SHP77 (cell line): Measurements from ENCODE around the gene PLEKHD1.
"Not testable (repeated sequence)": the region's sequence is repeated elsewhere in the genome, so short reads cannot be mapped to it uniquely, and the experiment has no call there.

Experiments used
- DNase-seq, 2 experiments: peaks; one replicate each; lab custom pipeline; 2025; lab: John Stamatoyannopoulos, UW

Gene PLEKHD1

DNA sequence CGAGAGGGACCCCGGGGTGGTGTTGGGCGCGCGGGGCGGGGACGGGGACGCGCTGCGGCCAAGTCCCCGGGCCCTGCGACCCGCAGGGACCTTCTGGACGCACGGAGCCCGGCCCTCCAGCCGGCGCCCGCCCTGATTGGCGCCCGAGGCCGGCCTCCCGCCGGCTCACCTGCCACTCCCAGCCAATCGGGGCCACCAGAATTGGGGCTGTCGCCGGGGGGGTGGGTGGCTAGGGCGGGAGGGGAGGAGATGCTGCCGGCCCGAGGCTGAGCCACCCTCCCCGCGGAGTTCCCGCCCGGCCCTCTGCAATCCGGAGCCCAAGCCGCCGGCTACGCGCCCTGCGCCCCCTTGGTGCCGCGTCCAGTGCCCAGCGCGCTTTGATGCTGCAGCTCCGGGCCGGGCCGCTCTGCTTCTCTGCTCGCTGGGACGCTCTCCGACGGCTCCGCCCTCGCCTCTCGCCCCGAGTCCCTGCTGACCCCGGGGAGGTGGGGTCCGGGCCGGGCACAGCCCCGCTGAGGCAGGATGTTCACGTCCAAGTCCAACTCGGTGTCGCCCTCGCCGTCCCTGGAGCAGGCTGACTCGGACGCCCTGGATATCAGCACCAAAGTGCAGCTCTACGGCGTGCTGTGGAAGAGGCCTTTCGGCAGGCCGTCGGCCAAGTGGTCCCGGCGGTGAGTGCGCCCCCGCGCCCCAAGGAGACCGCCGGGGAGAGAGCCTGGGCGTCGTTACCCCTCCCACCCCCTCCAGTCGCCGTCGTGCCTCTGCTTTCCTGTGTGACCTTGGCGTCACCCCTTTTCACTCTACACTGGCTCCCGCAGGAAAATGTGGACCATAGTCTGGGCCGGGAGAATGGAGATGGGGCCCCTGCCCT lies at the start of gene PLEKHD1:
TSS of gene PLEKHD1 (plus strand) at position 285 of the 871 bp plus-strand sequence. CDS start at position 523, 238 bp downstream.
- DNase-seq = no peak

DNA sequence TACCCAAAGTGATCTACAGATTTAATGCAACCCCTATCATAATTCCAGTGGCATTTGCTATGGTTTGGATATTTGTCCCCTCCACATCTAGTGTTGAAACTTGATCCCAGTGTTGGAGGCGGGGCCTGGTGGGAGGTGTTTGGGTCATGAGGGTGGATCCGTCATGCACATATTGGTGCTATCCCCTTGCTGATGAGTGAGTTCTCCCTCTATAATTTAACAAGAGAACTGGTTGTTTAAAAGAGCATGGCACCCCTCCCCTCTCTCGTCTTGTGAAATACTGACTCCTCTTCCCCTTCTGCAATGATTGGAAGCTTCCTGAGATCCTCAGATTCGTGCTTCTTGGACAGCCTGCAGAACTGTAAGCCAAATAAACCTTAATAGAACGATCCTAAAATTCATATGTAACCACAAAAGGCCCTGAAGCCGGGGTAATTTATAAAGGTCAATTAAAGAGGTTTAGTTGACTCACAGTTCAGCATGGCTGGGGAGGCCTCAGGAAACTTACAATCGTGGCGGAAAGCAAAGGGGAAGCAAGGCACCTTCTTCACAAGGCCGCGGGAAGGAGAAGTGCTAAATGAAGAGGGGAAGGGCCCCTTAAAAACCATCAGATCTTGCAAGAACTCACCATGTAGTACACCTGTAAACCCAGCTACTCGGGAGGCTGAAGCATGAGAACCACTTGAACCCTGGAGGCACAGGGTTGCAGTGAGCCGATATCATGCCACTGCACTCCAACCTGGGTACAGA lies 44.8 kb upstream of the PLEKHD1 start:
- DNase-seq = no peak

DNA sequence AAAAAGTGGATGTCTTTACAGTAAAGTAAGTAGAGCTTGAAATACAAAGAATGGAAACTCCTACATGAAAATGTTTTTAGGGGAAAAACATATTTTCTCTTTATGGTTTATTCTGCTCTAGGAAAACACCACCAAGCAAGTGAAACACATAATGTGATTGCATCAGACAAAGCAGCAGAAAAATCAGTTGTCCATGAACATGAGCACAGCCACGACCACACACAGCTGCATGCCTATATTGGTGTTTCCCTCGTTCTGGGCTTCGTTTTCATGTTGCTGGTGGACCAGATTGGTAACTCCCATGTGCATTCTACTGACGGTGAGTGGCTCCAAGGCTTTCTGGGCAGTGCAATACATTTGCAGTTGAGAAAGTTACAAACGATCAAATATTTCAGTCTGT lies 42.6 kb upstream of the PLEKHD1 start:
- no peak for DNase-seq

DNA sequence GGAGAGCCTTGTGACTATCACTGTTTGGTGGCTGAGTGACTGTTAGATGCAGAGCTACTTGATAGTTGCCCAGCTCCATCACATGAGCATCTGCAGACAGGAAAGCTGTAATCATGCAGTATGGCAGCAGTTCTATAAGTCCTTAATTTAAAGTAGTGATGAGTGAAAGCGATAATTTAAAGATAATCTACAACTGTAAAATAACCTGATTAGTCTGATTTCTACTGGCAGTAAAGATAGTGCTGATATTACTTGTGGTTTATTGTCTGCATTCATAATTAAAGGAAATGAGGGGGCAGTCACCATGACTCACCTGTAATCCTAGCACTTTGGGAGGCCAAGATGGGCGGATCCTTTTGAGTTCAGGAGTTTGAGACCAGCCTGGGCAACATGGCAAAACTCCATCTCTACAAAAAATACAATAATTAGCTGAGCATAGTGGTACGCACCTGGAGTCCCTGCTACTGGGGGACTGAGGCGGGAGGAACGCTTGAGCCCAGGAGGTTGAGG lies 41.2 kb upstream of the PLEKHD1 start:
- DNase-seq = no peak

DNA sequence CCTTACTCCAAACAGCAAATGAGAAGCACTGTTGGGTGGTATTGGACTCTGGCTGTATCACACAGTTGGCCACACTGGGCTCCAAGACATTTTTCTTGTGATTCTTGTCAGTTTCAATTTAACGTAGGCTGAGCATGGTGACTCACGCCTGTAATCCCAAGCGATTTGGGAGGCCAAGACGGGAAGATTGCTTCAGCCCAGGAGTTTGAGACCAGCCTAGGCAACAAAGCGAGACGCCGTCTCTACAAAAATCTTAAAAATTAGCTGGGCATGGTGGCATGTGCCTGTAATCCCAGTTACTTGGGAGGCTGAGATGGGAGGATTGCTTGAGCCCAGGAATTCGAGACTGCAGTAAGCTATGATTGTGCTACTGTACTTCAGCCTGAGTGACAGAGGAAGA lies 35.3 kb upstream of the PLEKHD1 start:
- DNase-seq = no peak

DNA sequence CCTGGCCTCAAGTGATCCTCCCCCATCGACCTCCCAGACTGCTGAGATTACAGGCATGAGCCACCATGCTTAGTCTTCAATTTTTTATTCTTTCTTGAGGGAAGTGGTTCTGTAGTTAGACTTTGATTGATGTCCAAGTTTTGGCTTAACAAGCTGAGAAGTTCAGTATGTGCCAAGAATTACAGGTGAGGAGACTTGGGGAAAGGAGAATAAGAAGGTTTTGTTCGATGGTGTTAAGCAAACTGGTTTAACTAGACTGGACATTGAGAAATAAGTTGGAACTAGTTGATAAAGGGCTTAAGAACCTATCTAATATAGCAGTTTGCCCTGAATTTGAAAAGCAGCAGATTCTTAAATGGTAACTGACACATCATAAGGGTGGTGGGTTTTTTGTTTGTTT lies 32.6 kb upstream of the PLEKHD1 start:
- no peak for DNase-seq

DNA sequence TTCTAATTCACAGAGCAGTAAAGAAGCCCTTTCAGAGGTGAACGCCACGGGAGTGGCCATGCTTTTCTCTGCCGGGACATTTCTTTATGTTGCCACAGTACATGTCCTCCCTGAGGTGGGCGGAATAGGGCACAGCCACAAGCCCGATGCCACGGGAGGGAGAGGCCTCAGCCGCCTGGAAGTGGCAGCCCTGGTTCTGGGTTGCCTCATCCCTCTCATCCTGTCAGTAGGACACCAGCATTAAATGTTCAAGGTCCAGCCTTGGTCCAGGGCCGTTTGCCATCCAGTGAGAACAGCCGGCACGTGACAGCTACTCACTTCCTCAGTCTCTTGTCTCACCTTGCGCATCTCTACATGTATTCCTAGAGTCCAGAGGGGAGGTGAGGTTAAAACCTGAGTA lies 26.2 kb upstream of the PLEKHD1 start:
- DNase-seq = no peak

DNA sequence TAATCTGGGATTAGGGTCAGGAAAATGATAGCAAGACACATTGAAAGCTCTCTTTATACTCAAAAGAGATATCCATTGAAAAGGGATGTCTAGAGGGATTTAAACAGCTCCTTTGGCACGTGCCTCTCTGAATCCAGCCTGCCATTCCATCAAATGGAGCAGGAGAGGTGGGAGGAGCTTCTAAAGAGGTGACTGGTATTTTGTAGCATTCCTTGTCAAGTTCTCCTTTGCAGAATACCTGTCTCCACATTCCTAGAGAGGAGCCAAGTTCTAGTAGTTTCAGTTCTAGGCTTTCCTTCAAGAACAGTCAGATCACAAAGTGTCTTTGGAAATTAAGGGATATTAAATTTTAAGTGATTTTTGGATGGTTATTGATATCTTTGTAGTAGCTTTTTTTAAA lies 25.4 kb upstream of the PLEKHD1 start:
- no peak for DNase-seq

DNA sequence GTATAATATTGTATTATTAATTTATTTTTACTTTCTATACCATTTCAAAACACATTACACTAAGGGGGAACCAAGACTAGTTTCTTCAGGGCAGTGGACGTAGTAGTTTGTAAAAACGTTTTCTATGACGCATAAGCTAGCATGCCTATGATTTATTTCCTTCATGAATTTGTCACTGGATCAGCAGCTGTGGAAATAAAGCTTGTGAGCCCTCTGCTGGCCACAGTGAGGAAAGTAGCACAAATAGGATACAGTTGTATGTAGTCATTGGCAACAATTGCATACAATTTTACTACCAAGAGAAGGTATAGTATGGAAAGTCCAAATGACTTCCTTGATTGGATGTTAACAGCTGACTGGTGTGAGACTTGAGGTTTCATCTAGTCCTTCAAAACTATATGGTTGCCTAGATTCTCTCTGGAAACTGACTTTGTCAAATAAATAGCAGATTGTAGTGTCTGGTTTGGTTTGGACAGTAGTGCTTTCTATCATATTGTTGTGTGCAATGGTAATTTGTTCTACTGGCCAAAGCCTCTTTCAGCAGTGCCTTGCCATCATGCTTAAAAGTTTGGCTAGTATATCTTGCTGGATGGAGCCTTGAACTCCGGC lies 24.3 kb upstream of the PLEKHD1 start:
- DNase-seq = peak; percentile 78 to 79

DNA sequence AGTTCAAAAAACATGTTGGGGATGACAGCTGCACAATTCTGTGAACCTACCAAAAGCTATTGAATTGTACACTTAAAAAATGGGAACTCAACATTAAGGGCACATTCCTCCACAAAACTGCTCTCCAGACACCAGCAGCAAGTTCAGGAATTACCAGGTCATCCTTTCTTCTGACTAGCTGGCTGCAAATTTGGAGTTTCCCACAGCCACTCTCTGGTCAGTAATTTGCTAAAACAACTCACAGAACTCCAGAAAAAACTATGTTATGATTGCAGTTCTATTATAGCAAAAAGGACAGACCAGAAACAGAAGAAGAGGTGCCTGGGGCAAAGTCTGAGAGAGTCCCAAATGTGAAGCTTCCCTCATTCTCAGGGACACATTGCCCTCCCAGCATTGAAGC lies 20.1 kb upstream of the PLEKHD1 start:
- DNase-seq = no peak

DNA sequence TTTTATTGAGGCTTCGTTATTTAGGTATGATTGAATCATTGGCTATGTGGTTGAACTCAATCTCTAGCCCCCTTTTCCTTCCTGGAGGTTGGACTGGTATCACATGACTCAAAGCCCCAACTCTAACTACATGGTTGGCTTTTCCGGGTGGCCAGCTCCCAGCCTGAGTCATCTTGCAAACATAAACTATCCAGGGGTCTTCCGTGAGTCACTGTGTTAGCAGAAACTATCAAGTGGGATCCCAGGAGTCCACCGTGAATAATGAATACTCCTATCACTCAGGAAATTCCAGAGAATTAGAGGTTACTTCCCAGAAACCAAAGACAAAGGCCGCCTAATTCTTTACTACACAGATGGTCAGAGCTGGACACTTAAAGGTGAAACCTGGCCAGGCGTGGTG lies 19.7 kb upstream of the PLEKHD1 start:
- DNase-seq = no peak

DNA sequence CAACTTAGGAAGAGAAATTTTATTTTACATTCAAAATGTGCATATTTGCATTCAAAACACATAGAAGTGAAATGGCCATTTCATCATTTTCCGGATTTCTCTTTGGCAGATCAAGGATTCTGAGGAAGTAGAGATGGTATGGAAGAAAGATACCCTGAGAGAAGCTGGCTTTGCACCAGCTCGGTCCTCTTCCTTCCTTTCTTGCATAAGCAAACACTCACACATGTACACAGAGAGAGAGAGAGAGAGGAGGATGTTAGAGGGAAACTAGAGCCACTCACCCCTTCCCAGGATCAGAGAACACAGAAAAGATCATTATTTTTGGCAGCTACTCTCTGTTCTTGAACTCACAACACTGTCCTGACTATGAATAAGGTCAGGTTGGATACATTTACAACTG lies 15.6 kb upstream of the PLEKHD1 start:
- no peak for DNase-seq

DNA sequence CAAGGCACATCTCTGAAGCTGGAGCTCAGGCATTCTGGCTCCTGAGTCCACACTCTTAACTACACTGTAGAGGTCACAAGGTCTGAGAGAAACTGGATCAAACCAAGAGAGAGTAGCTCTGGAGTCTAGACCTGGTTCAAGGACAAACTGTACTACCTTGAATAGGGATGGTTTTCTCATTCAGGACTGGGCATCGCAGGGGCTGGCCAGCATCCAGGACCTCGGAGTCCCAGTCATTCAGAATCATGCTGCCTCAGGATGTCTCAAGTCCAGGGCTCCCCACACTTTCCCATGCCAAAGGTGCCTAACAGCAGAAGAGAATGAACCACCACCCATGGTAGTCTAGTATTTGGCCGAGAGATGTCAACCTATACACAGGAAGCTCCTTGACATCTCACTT lies 13.1 kb upstream of the PLEKHD1 start:
- no peak for DNase-seq

DNA sequence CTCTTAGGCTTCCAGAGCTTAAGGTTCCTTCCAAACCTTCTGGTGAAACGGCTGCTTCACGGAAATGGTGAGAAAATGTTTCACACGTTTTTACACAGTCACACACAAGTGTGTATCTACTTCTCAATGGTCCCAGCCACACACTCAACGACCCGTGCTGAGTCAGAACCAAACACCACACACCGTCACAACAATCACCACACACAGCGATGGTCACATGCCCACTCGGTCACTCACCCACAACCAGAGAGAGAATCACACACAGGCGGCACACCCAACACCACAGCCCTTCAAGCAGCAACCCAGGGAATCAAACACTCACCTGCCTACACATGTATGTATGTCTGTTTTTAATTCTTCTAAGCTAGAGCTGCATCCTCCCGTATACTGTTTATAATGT lies 12.6 kb upstream of the PLEKHD1 start:
- no peak for DNase-seq

DNA sequence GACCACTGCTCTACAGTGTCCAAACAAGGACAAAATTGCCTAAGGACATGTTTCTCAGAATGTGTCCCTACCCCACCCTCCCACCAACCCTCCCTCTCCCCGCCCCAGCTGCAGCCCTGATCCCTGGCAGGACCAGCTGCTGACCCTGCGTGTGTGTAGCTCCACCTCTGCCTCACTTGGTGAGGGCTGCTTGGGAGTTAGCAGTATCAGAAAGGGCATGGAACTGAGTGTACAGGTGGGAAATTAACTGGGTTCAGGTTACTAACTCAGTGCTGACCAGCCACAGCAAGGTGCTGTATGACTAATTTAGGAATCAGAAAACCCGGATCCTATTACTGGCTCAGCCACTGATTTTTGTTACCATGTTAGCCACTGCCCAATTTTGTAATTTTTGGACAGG lies 11.3 kb upstream of the PLEKHD1 start:
- DNase-seq = no peak

DNA sequence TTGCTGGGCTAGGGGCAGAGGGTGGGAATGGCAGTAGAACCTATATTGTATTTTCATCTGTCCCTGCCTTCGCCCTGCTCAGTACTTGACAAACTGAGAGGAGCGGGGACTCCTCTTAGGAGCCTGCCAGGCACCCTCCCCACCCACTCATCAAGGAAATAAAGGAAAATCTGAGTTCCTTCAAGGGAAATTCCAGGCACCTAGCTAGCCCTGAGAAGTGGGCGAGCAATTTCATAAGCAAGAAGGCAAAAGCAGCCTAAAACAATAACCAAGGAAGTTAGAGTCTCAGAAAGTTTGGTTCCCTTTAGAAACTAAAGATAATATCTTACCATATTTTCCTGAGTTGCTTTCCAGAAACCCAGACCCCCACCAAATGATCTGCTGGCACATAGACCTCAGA lies 10.6 kb upstream of the PLEKHD1 start:
- DNase-seq = no peak

DNA sequence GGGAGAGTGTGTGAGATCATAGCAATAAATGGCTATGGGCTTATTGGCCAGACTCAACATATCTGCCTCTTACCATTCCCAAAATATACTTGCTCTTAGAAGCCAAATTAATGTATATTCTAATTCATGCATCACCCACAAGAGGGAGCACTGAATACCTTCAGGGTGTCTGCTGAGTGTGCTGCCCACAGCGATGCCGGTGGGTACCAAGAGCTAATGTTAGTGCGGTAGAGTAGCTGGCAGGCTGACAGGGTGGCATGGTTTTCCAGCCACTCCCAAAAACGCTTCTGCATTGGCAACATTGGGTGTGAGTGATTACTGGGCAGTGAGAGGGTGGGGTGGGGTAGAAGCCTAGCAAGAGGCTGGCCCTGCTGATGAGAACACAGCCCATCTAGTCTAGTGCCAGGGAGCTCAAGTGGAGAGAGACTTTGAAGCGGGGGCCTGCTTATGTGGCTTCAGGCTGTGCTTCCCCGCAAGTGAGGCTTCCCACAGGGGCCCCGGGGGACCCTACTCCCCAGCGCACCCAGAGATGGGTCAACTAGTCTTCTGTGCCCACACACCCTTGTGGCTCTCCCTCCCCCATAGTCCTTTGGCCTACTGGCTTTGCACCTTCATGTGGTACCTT lies 9.2 kb upstream of the PLEKHD1 start:
- DNase-seq = peak; percentile 19 to 41

DNA sequence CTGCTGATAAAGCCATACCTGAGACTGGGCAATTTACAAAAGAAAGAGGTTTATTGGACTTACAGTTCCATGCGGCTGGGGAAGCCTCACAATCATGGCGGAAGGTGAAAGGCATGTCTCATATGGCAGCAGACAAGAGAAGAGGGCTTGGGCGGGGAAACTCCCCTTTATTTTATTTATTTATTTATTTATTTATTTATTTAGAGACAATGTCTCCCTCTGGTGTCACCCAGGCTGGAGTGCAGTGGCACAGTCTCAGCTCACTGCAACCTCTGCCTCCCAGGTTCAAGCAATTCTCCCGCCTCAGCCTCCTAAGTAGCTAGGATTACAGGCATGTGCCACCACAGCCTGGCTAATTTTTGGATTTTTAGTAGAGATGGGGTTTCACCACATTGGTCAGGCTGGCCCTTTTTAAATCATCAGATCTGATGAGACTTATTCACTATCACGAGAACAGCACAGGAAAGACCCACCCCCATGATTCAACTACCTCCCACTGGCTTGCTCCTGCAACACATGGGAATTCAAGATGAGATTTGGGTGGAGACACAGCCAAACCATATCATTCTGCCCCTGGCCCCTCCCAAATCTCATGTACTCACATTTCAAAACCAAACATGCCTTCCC lies 7.6 kb upstream of the PLEKHD1 start:
- DNase-seq = not testable (repeated sequence)

DNA sequence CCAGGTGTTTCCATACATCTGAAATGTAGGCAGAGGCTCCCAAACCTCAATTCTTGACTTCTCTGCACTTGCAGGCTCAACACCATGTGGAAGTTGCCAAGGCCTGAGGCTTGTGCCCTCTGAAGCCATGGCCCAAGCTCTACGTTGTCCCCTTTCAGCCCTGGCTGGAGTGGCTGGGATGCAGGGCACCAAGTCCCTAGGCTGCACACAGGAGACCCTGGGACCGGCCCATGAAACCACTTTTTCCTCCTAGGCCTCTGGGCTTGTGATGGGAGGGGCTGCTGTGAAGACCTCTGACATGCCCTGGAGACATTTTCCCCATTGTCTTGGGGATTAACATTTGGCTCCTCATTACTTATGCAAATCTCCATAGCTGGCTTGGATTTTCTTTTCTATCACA lies 6.5 kb upstream of the PLEKHD1 start:
- DNase-seq = not testable (repeated sequence)

DNA sequence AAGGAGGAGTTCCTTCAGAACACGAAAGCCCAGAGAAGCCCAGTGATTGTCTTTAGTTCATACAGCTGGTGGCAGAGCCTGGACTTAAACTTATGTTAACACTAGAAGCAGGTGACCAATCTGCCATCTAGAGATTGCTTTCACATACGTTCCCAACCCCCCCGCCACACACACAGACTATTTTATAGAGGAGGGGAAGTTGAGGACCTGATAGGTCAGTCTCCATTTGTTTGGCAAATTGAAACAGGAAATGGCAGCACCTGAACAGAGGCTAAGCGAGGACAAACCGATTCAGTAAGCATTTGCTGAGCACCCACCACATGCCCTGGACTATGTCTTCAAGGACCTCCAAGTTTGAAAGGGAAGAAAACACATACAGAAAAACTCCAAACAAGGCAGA lies 4.8 kb upstream of the PLEKHD1 start:
- no peak for DNase-seq

DNA sequence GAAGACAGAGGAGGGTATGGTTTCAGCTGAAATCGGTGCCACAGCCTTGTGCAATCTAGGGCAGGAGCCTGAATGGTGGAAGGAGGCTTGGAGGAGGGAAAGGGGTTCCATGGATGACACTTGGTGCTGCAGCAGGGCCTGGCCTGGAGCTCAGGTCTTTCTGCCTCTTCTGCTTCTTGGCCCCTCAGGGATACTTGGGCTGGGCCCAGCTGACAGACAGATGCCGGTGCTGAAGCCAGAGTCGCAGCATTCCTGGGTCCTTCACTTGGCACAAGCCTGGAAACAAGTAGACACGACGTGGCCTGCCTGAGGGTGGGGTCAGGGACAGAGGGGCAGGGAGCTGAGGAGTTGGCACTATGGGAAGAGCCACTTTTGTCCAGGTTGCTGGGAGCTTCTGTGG lies 4.4 kb upstream of the PLEKHD1 start:
- no peak for DNase-seq
